ENCODE results near the gene THEMIS2. TPM values are rescaled to one million over a fixed set of nuclear protein-coding genes. Genes with fewer than 3 reads are reported as not detected.

Gene THEMIS2
- total RNA-seq, 1 donor from 2014 or later, result 0.79 TPM

DNA sequence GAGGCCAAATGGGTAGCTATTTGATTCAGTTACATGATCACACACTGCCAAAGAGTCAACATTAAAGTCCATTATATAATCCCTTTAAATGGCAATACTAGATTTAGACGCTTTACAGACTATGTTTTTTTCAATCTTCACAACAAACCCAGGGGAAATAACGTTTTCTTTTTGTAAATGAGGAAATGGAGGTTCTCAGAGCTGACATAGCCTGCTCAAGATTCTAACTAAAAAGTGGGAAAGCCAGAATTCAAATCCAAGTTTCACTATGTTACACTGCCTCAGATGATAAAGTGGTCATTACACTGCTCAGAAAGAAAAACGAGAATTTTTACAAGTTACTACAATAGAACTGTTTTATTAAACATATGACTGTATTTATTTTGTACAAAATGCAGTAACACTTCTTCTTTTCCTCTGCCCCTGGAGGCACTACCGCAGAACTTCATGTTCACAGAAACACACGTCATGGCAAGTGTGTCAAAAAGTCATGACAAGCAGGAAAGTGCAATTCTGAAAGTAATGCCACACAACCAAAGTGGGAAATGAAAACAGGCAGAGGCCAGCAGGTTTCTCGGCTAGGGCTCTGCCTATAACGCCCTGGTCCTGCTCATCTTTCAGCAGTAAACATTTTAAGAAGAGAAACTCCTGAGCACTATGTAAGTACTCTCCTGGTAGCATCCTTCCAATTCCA is 19.0 kb downstream of the THEMIS2 start:
- Mint-ChIP-seq H3K36me3 (ENCODE audit: low read depth, unreplicated experiment) (peaks cover 14% of the 10 kb centered on the region), H3K27me3 (ENCODE audit: low read depth, unreplicated experiment) (no peaks in the 10 kb centered on the region), H3K9me3 (ENCODE audit: unreplicated experiment) (no peaks in the 10 kb centered on the region), H3K4me3 (ENCODE audit: unreplicated experiment) (no peak overlapping the region), H3K4me1 (ENCODE audit: low read depth, unreplicated experiment) (no peaks in the 10 kb centered on the region), H3K27ac (ENCODE audit: unreplicated experiment) (no peak overlapping the region)
- Histone ChIP-seq H3K9me3 (ENCODE audit: insufficient read depth, low read depth, low read length) (no peaks in the 10 kb centered on the region), H3K27ac (ENCODE audit: low read depth, low read length) (no peak overlapping the region), H2AFZ (ENCODE audit: low read depth, low read length) (no peak overlapping the region), H3K9ac (ENCODE audit: low read length) (no peak overlapping the region), H3K79me2 (ENCODE audit: insufficient read depth, low read length) (no peaks in the 10 kb centered on the region), H3K4me3 (ENCODE audit: insufficient read depth, low read depth, low read length) (no peak overlapping the region), H3K4me1 (ENCODE audit: insufficient read depth, low read length) (no peaks in the 10 kb centered on the region), H3K36me3 (ENCODE audit: insufficient read depth, low read length) (peaks cover 27% of the 10 kb centered on the region), H4K20me1 (ENCODE audit: insufficient read depth, low read length) (no peaks in the 10 kb centered on the region), H3K27me3 (ENCODE audit: insufficient read depth, low read length) (no peaks in the 10 kb centered on the region), H3K4me2 (ENCODE audit: low read length) (no peak overlapping the region)
- TF ChIP-seq, protein P1, sequence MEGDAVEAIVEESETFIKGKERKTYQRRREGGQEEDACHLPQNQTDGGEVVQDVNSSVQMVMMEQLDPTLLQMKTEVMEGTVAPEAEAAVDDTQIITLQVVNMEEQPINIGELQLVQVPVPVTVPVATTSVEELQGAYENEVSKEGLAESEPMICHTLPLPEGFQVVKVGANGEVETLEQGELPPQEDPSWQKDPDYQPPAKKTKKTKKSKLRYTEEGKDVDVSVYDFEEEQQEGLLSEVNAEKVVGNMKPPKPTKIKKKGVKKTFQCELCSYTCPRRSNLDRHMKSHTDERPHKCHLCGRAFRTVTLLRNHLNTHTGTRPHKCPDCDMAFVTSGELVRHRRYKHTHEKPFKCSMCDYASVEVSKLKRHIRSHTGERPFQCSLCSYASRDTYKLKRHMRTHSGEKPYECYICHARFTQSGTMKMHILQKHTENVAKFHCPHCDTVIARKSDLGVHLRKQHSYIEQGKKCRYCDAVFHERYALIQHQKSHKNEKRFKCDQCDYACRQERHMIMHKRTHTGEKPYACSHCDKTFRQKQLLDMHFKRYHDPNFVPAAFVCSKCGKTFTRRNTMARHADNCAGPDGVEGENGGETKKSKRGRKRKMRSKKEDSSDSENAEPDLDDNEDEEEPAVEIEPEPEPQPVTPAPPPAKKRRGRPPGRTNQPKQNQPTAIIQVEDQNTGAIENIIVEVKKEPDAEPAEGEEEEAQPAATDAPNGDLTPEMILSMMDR (IDR thresholded peaks at IDR 0.05; ENCODE audit: insufficient read depth, low read depth, low read length), result no peak
- TF ChIP-seq EZH2 (IDR thresholded peaks at IDR 0.05; ENCODE audit: insufficient read depth, low read length), result no peak
- FAIRE-seq (no peak), DNase-seq (ENCODE audit: low read depth) (no peak)

DNA sequence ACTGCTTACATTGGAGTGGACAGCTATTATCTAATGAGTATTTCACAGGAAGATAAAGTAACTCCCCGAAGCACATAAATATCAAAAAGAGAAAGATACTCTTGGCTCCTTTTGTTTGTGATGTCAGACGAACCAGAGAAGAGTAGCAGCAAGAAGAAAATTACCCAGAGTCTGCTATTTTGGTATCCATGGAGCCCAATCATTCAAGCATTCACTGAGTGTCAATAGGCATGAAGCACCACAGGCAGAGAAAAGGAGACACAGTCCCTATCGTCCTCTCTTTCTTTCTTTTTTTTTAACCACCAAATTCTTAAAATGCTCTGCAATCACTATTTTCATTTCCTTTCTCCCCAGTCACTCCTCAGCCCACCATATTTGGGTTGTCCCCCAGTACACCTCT is 22.2 kb downstream of the THEMIS2 start:
- no peaks in the 10 kb centered on the region for H3K4me1 Mint-ChIP-seq (ENCODE audit: low read depth, unreplicated experiment)

More for the DNA sequence above, 22.2 kb downstream of the THEMIS2 start:
- peaks cover 30% of the 10 kb centered on the region for H3K36me3 ChIP-seq (ENCODE audit: insufficient read depth, low read length)
- no peak overlapping the region for H3K9ac ChIP-seq (ENCODE audit: low read length)
- no peaks in the 10 kb centered on the region for H3K27me3 Mint-ChIP-seq (ENCODE audit: low read depth, unreplicated experiment)
- H3K4me3 Mint-ChIP-seq (ENCODE audit: unreplicated experiment), result no peak overlapping the region
- H3K4me1 ChIP-seq (ENCODE audit: insufficient read depth, low read length), result no peaks in the 10 kb centered on the region
- H3K4me2 ChIP-seq (ENCODE audit: low read length), result no peak overlapping the region
- no peaks in the 10 kb centered on the region for H3K79me2 ChIP-seq (ENCODE audit: insufficient read depth, low read length)
- no peaks in the 10 kb centered on the region for H4K20me1 ChIP-seq (ENCODE audit: insufficient read depth, low read length)
- no peak for FAIRE-seq
- no peak overlapping the region for H3K4me3 ChIP-seq (ENCODE audit: insufficient read depth, low read depth, low read length)
- TF ChIP-seq EZH2 (IDR thresholded peaks at IDR 0.05; ENCODE audit: insufficient read depth, low read length), result no peak
- TF ChIP-seq, protein P1 (IDR thresholded peaks at IDR 0.05; ENCODE audit: insufficient read depth, low read depth, low read length), result no peak
- no peak for DNase-seq (ENCODE audit: low read depth)
- H3K36me3 Mint-ChIP-seq (ENCODE audit: low read depth, unreplicated experiment), result peaks cover 14% of the 10 kb centered on the region
- H3K27ac Mint-ChIP-seq (ENCODE audit: unreplicated experiment), result no peak overlapping the region
- H3K9me3 Mint-ChIP-seq (ENCODE audit: unreplicated experiment), result no peaks in the 10 kb centered on the region
- no peaks in the 10 kb centered on the region for H3K27me3 ChIP-seq (ENCODE audit: insufficient read depth, low read length)
- H3K27ac ChIP-seq (ENCODE audit: low read depth, low read length), result no peak overlapping the region
- no peaks in the 10 kb centered on the region for H3K9me3 ChIP-seq (ENCODE audit: insufficient read depth, low read depth, low read length)
- no peak overlapping the region for H2AFZ ChIP-seq (ENCODE audit: low read depth, low read length)
